ENCODE measurements around the gene CCNC.

Gene CCNC

GRCh38 chr6:99559057-99559456, 9.4 kb downstream of the CCNC start:
- no peak overlapping the region for H3K27ac ChIP-seq (ENCODE audit: low read length)
- H2AFZ ChIP-seq (ENCODE audit: low read depth, low read length): no peak overlapping the region
- no peaks in the 10 kb centered on the region for H3K27me3 ChIP-seq (ENCODE audit: low read depth, low read length)
- H3K79me2 ChIP-seq (ENCODE audit: low read length): peaks cover 41% of the 10 kb centered on the region
- H3K4me2 ChIP-seq (ENCODE audit: low read length): no peak overlapping the region
- H3K9me3 ChIP-seq (ENCODE audit: insufficient read depth, low read length): no peaks in the 10 kb centered on the region
- H3K4me1 ChIP-seq (ENCODE audit: low read length): no peaks in the 10 kb centered on the region
- H4K20me1 ChIP-seq (ENCODE audit: insufficient read depth, low read length): peaks cover 13% of the 10 kb centered on the region; the same call in 1 of the 2 replicates
- TF ChIP-seq EZH2phosphoT487 (IDR thresholded peaks at IDR 0.05; ENCODE audit: low read depth) (no peak), CTCF (IDR thresholded peaks at IDR 0.05; ENCODE audit: low read depth, low read length) (no peak)
- peaks cover 37% of the 10 kb centered on the region for H3K36me3 ChIP-seq (replicated peaks; ENCODE audit: low read depth, low read length)
- no peak overlapping the region for H3K4me3 ChIP-seq (ENCODE audit: low read length)
- H3K9ac ChIP-seq (ENCODE audit: low read length): no peak overlapping the region

GRCh38 chr6:99553888-99554287, 14.6 kb downstream of the CCNC start:
- Histone ChIP-seq H3K4me2 (ENCODE audit: low read length) (no peak overlapping the region), H4K20me1 (ENCODE audit: insufficient read depth, low read length) (no peaks in the 10 kb centered on the region), H3K9me3 (ENCODE audit: insufficient read depth, low read length) (no peaks in the 10 kb centered on the region), H3K27ac (ENCODE audit: low read length) (no peak overlapping the region), H3K4me3 (ENCODE audit: low read length) (no peak overlapping the region), H3K36me3 (replicated peaks; ENCODE audit: low read depth, low read length) (peaks cover 32% of the 10 kb centered on the region), H3K9ac (ENCODE audit: low read length) (no peak overlapping the region), H3K79me2 (ENCODE audit: low read length) (peaks cover 3% of the 10 kb centered on the region; the same call in 1 of the 2 replicates), H2AFZ (ENCODE audit: low read depth, low read length) (no peak overlapping the region), H3K27me3 (ENCODE audit: low read depth, low read length) (no peaks in the 10 kb centered on the region), H3K4me1 (ENCODE audit: low read length) (no peaks in the 10 kb centered on the region)
- TF ChIP-seq CTCF (IDR thresholded peaks at IDR 0.05; ENCODE audit: low read depth, low read length) (no peak), EZH2phosphoT487 (IDR thresholded peaks at IDR 0.05; ENCODE audit: low read depth) (no peak)

- peaks cover 21% of the 10 kb centered on the region for H3K36me3 ChIP-seq (replicated peaks; ENCODE audit: low read depth, low read length)
- no peaks in the 10 kb centered on the region for H3K79me2 ChIP-seq (ENCODE audit: low read length)
- no peak overlapping the region for H3K9ac ChIP-seq (ENCODE audit: low read length)
- no peaks in the 10 kb centered on the region for H4K20me1 ChIP-seq (ENCODE audit: insufficient read depth, low read length)
- H3K4me2 ChIP-seq (ENCODE audit: low read length): no peak overlapping the region
- no peaks in the 10 kb centered on the region for H3K9me3 ChIP-seq (ENCODE audit: insufficient read depth, low read length)
- no peak overlapping the region for H3K4me3 ChIP-seq (ENCODE audit: low read length)
- H3K27ac ChIP-seq (ENCODE audit: low read length): no peak overlapping the region
- no peak for TF ChIP-seq EZH2phosphoT487 (IDR thresholded peaks at IDR 0.05; ENCODE audit: low read depth)
- TF ChIP-seq CTCF (IDR thresholded peaks at IDR 0.05; ENCODE audit: low read depth, low read length): no peak
- H3K27me3 ChIP-seq (ENCODE audit: low read depth, low read length): no peaks in the 10 kb centered on the region
- H3K4me1 ChIP-seq (ENCODE audit: low read length): no peaks in the 10 kb centered on the region
- H2AFZ ChIP-seq (ENCODE audit: low read depth, low read length): no peak overlapping the region
Measured at GRCh38 chr6:99550046-99550748, 18.3 kb downstream of the CCNC start.

GRCh38 chr6:99548706-99549105, 19.8 kb downstream of the CCNC start:
- no peak overlapping the region for H2AFZ ChIP-seq (ENCODE audit: low read depth, low read length)
- no peak overlapping the region for H3K4me3 ChIP-seq (ENCODE audit: low read length)
- no peak overlapping the region for H3K27ac ChIP-seq (ENCODE audit: low read length)
- no peaks in the 10 kb centered on the region for H3K4me1 ChIP-seq (ENCODE audit: low read length)
- H3K9me3 ChIP-seq (ENCODE audit: insufficient read depth, low read length): no peaks in the 10 kb centered on the region
- H3K36me3 ChIP-seq (replicated peaks; ENCODE audit: low read depth, low read length): peaks cover 30% of the 10 kb centered on the region
- no peak overlapping the region for H3K9ac ChIP-seq (ENCODE audit: low read length)
- TF ChIP-seq EZH2phosphoT487 (IDR thresholded peaks at IDR 0.05; ENCODE audit: low read depth) (no peak), CTCF (IDR thresholded peaks at IDR 0.05; ENCODE audit: low read depth, low read length) (no peak)
- no peaks in the 10 kb centered on the region for H4K20me1 ChIP-seq (ENCODE audit: insufficient read depth, low read length)
- no peaks in the 10 kb centered on the region for H3K79me2 ChIP-seq (ENCODE audit: low read length)
- H3K4me2 ChIP-seq (ENCODE audit: low read length): no peak overlapping the region
- no peaks in the 10 kb centered on the region for H3K27me3 ChIP-seq (ENCODE audit: low read depth, low read length)
